SK-N-SH (cell line): ENCODE results near the gene PLXNB1.

Source experiments
- CHD2 ChIP-seq: fragments of 150-350 bp; IDR thresholded peaks from 2 replicates; pipeline ENCODE4 v1.6.1; 2018; ENCODE audit warnings: low read length; ENCODE audit not compliant: partially characterized antibody
- EP300 ChIP-seq, 2 experiments: IDR thresholded peaks; 2 replicates each; pipeline versions ENCODE4 v1.4.0 to v1.6.1; 2012; ENCODE audit warnings: borderline replicate concordance in 1 of 2, low read depth in 1 of 2, low read length in 1 of 2
- GABPA ChIP-seq: IDR thresholded peaks from 2 replicates; pipeline ENCODE4 v1.4.0; 2012; ENCODE audit warnings: low read depth, mild to moderate bottlenecking
- NRF1 ChIP-seq: IDR thresholded peaks from 2 replicates; pipeline ENCODE4 v1.6.1; 2012; ENCODE audit warnings: low read depth, mild to moderate bottlenecking, low read length
- POLR2AphosphoS5 ChIP-seq: IDR thresholded peaks from 2 replicates; pipeline ENCODE4 v1.6.1; 2012; ENCODE audit warnings: low read depth, low read length
- RCOR1 ChIP-seq: fragments of 150-350 bp; IDR thresholded peaks from 2 replicates; pipeline ENCODE4 v1.6.1; 2017; ENCODE audit warnings: antibody characterized with exemption, low read length
- REST ChIP-seq: IDR thresholded peaks from 2 replicates; pipeline ENCODE4 v1.6.1; 2012; ENCODE audit warnings: mild to moderate bottlenecking, low read depth, low read length, moderate library complexity
- RFX5 ChIP-seq: IDR thresholded peaks from 2 replicates; pipeline ENCODE4 v1.6.1; 2012; ENCODE audit warnings: mild to moderate bottlenecking, improper control_type of control experiment, low read length
- SIN3A ChIP-seq: IDR thresholded peaks from 2 replicates; pipeline ENCODE4 v1.6.1; 2012; ENCODE audit warnings: low read depth, mild to moderate bottlenecking, low read length, moderate library complexity, borderline replicate concordance
- TAF1 ChIP-seq: IDR thresholded peaks from 2 replicates; pipeline ENCODE4 v1.6.1; 2012; ENCODE audit warnings: low read depth, mild to moderate bottlenecking, low read length, moderate library complexity, borderline replicate concordance
- YY1 ChIP-seq: IDR thresholded peaks from 2 replicates; pipeline ENCODE4 v1.4.0; 2012; ENCODE audit warnings: low read depth, mild to moderate bottlenecking
- TF ChIP-seq, protein P1 (sequence below): IDR thresholded peaks from 2 replicates; pipeline ENCODE4; 2012
- TF ChIP-seq, protein P2 (sequence below): fragments of 200-600 bp; sonication (generic); IDR thresholded peaks from 2 replicates; pipeline ENCODE4 v1.6.1; 2017; ENCODE audit warnings: antibody characterized with exemption, mild to moderate bottlenecking, moderate library complexity
- TF ChIP-seq, protein P3 (sequence below): fragments of 150-350 bp; IDR thresholded peaks from 2 replicates; pipeline ENCODE4 v1.6.1; 2016; ENCODE audit warnings: mild to moderate bottlenecking, low read depth, low read length

GRCh38 chr3:48417529-48418108 lies 12.3 kb downstream of the PLXNB1 start:
- TF ChIP-seq POLR2AphosphoS5 (no peak), GABPA (no peak), EP300 (IDR thresholded peaks at IDR 0.05; ENCODE audit: borderline replicate concordance in 1 of 2, low read depth in 1 of 2, low read length in 1 of 2) (no peak), RFX5 (no peak), NRF1 (no peak), REST (no peak), SIN3A (no peak), TAF1 (no peak), YY1 (no peak), CHD2 (no peak), RCOR1 (no peak)
- TF ChIP-seq, protein P1, sequence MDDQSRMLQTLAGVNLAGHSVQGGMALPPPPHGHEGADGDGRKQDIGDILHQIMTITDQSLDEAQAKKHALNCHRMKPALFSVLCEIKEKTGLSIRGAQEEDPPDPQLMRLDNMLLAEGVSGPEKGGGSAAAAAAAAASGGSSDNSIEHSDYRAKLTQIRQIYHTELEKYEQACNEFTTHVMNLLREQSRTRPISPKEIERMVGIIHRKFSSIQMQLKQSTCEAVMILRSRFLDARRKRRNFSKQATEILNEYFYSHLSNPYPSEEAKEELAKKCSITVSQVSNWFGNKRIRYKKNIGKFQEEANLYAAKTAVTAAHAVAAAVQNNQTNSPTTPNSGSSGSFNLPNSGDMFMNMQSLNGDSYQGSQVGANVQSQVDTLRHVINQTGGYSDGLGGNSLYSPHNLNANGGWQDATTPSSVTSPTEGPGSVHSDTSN = no peak
- TF ChIP-seq, protein P2, sequence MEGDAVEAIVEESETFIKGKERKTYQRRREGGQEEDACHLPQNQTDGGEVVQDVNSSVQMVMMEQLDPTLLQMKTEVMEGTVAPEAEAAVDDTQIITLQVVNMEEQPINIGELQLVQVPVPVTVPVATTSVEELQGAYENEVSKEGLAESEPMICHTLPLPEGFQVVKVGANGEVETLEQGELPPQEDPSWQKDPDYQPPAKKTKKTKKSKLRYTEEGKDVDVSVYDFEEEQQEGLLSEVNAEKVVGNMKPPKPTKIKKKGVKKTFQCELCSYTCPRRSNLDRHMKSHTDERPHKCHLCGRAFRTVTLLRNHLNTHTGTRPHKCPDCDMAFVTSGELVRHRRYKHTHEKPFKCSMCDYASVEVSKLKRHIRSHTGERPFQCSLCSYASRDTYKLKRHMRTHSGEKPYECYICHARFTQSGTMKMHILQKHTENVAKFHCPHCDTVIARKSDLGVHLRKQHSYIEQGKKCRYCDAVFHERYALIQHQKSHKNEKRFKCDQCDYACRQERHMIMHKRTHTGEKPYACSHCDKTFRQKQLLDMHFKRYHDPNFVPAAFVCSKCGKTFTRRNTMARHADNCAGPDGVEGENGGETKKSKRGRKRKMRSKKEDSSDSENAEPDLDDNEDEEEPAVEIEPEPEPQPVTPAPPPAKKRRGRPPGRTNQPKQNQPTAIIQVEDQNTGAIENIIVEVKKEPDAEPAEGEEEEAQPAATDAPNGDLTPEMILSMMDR = no peak
- TF ChIP-seq, protein P3, sequence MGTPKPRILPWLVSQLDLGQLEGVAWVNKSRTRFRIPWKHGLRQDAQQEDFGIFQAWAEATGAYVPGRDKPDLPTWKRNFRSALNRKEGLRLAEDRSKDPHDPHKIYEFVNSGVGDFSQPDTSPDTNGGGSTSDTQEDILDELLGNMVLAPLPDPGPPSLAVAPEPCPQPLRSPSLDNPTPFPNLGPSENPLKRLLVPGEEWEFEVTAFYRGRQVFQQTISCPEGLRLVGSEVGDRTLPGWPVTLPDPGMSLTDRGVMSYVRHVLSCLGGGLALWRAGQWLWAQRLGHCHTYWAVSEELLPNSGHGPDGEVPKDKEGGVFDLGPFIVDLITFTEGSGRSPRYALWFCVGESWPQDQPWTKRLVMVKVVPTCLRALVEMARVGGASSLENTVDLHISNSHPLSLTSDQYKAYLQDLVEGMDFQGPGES = no peak
